ENCODE measurements around the gene SPAG8. TPM values are rescaled to one million over a fixed set of nuclear protein-coding genes. Genes with fewer than 3 reads are reported as not detected.

Gene SPAG8
- total RNA-seq, 6 experiments from 2014 or later: 0.42 to 1.3 (median 0.80) TPM; not detected in 3

Small RNA genes within 50 kb of the gene (small RNA-seq; reads per million reads assigned to genes)
- gene HINT2: 1.5 to 2.1 reads per million in 2 experiments

Other genes with a start within 250 kb of the SPAG8 start
- gene TESK1, start 207.0 kb downstream of the SPAG8 start, total RNA-seq: 10 to 100 TPM; 10.7 to 17.2 (median 13.4) TPM
- 1 to 10 TPM in 4 of 6 experiments, under 1 TPM in 2; 0.60 to 6.9 (median 2.3) TPM for gene CD72, start 193.8 kb downstream of the SPAG8 start, total RNA-seq
- gene SIT1, start 161.3 kb downstream of the SPAG8 start, total RNA-seq: under 1 TPM in 5 of 6 experiments, not detected in 1; 0.18 to 0.58 (median 0.37) TPM
- gene RMRP, start 154.2 kb downstream of the SPAG8 start, total RNA-seq: over 10,000 TPM in 2 of 6 experiments, 1,000 to 10,000 TPM in 4; 1,534 to 17,791 (median 6,650) TPM
- 10 to 100 TPM; 10.0 to 24.2 (median 15.3) TPM for gene CCDC107, start 154.0 kb downstream of the SPAG8 start, total RNA-seq
- gene ARHGEF39, start 147.1 kb downstream of the SPAG8 start, total RNA-seq: 1 to 10 TPM in 1 of 6 experiments, under 1 TPM in 5; 0.11 to 3.6 (median 0.43) TPM
- gene CA9, start 138.3 kb downstream of the SPAG8 start, total RNA-seq: 1 to 10 TPM in 1 of 6 experiments, under 1 TPM in 4, not detected in 1; 0.64 to 1.6 (median 0.93) TPM
- gene TPM2, start 122.3 kb downstream of the SPAG8 start, total RNA-seq: 10 to 100 TPM in 4 of 6 experiments, 1 to 10 TPM in 2; 4.7 to 23.3 (median 12.4) TPM
- 100 to 1,000 TPM; 103 to 168 (median 128) TPM for gene TLN1, start 80.1 kb downstream of the SPAG8 start, total RNA-seq
- 10 to 100 TPM; 12.1 to 35.2 (median 17.8) TPM for gene CREB3, start 79.6 kb downstream of the SPAG8 start, total RNA-seq
- 10 to 100 TPM; 29.5 to 53.7 (median 35.2) TPM for gene GBA2, start 63.0 kb downstream of the SPAG8 start, total RNA-seq
- gene RGP1, start 63.0 kb downstream of the SPAG8 start, total RNA-seq: 10 to 100 TPM in 5 of 6 experiments, 1 to 10 TPM in 1; 9.5 to 13.0 (median 11.4) TPM
- gene MSMP, start 58.0 kb downstream of the SPAG8 start, total RNA-seq: not detected
- 10 to 100 TPM in 5 of 6 experiments, 1 to 10 TPM in 1; 2.8 to 34.5 (median 13.1) TPM for gene NPR2, start 20.7 kb downstream of the SPAG8 start, total RNA-seq
- gene HINT2, start 2.8 kb upstream of the SPAG8 start, total RNA-seq: 10 to 100 TPM; 46.0 to 86.3 (median 67.1) TPM
- not detected for gene FAM221B, start 16.5 kb upstream of the SPAG8 start, total RNA-seq
- gene TMEM8B, start 17.0 kb upstream of the SPAG8 start, total RNA-seq: 1 to 10 TPM; 1.7 to 4.7 (median 3.5) TPM
- not detected for gene OR13J1, start 58.1 kb upstream of the SPAG8 start, total RNA-seq
- 1 to 10 TPM in 3 of 6 experiments, under 1 TPM in 3; 0.40 to 1.4 (median 0.98) TPM for gene HRCT1, start 93.9 kb upstream of the SPAG8 start, total RNA-seq
- gene SPAAR, start 97.2 kb upstream of the SPAG8 start, total RNA-seq: 1 to 10 TPM in 1 of 6 experiments, under 1 TPM in 5; 0.37 to 1.4 (median 0.84) TPM
- not detected for gene OR2S2, start 145.9 kb upstream of the SPAG8 start, total RNA-seq
- gene RECK, start 224.7 kb upstream of the SPAG8 start, total RNA-seq: 1 to 10 TPM; 2.0 to 6.2 (median 2.6) TPM

Measured in right lobe of liver (tissue), 5 donors.